Measurements from ENCODE around the gene MYO7B. TPM values are rescaled to one million over a fixed set of nuclear protein-coding genes. Genes with fewer than 3 reads are reported as not detected.

MYO7B gene
- total and polyA plus RNA-seq, 12 donors = 0.13 to 1.5 (median 0.32) TPM; not detected in 1

DNA sequence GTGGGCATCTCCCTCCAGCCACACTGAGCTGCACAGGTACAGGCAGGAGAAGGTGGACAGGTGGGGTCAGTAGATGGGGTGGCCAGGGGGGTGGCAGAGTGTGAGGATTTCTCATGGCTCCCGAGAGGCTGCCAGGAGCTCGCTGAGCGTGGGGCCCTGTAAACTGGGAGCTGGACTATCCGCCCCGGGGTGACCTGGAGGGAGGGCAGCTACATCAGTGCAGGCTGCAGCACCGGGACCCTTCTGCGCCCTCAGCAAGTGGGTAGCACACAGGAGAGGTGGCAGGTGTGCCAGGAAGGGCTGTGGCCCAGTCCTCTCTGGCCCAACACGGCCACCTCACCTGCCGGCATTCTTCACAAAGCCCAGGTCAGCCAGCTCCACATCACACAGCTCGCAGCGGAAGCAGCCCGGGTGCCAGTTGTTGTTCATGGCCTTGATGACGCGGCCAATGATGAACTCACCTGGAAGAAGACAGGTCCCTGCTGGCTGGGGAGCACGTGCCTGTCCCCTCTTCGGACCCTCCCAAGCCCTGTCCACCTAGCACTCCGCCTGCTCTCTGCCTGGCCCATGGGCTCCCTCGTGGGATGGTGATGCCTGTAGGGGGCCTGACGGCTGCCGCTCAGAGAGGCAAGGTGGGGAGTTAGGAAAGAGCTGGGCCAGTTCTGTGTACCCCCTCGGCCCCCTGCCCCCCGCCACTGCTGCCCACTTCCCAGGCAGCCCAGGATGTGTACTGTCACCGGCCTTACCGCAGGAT, 118.8 kb downstream of the MYO7B start:
- TF ChIP-seq, protein P1, sequence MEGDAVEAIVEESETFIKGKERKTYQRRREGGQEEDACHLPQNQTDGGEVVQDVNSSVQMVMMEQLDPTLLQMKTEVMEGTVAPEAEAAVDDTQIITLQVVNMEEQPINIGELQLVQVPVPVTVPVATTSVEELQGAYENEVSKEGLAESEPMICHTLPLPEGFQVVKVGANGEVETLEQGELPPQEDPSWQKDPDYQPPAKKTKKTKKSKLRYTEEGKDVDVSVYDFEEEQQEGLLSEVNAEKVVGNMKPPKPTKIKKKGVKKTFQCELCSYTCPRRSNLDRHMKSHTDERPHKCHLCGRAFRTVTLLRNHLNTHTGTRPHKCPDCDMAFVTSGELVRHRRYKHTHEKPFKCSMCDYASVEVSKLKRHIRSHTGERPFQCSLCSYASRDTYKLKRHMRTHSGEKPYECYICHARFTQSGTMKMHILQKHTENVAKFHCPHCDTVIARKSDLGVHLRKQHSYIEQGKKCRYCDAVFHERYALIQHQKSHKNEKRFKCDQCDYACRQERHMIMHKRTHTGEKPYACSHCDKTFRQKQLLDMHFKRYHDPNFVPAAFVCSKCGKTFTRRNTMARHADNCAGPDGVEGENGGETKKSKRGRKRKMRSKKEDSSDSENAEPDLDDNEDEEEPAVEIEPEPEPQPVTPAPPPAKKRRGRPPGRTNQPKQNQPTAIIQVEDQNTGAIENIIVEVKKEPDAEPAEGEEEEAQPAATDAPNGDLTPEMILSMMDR (IDR thresholded peaks at IDR 0.05) = no peak
- no peak for TF ChIP-seq POLR2A (IDR thresholded peaks at IDR 0.05)
- Histone ChIP-seq H3K36me3 (replicated peaks in 1 of 2) (no peaks in the 10 kb centered on the region), H3K4me1 (replicated peaks in 1 of 2) (peaks cover 0 to 4% of the 10 kb centered on the region in 2 donors), H3K4me3 (no peak overlapping the region), H3K27ac (no peak overlapping the region), H3K9me3 (replicated peaks in 1 of 3) (no peaks in the 10 kb centered on the region), H3K27me3 (no peaks in the 10 kb centered on the region)
- no peak for DNase-seq
- 75 to 92% (median 89%) methylated on average over 5 to 24 of the region's 24 CpGs for WGBS, 4 donors
- intact Hi-C loops (cut with DNase I) = no loop called here

DNA sequence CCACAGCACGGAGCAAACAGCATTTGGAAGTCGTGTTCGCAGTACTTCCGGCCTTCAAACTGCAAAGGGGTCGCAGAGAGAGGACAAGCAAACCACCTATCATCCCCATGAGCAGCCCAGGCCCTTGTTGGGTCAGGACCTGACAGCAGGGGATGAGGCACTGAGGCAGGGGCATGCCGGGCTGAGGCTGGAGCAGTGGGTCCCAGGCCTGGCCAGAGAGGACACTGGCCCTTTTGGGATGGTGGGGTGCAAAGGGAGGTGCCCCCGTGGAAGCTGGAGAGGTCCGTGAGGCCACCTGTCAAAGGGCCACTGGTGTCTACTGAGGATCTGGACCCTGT, 119.3 kb downstream of the MYO7B start:
- no peak overlapping the region for H3K27ac ChIP-seq
- TF ChIP-seq, protein P1 (IDR thresholded peaks at IDR 0.05) = no peak
- no peak for TF ChIP-seq POLR2A (IDR thresholded peaks at IDR 0.05)
- DNase-seq = no peak
- H3K4me3 ChIP-seq = no peak overlapping the region
- intact Hi-C loops (cut with DNase I) = no loop called here
- H3K9me3 ChIP-seq (replicated peaks in 1 of 3) = no peaks in the 10 kb centered on the region
- WGBS, 4 donors = 76 to 90% (median 86%) methylated on average over 8 of the region's 8 CpGs
- H3K27me3 ChIP-seq = no peaks in the 10 kb centered on the region
- no peaks in the 10 kb centered on the region for H3K36me3 ChIP-seq (replicated peaks in 1 of 2)
- no peaks in the 10 kb centered on the region for H3K4me1 ChIP-seq (replicated peaks in 1 of 2)

DNA sequence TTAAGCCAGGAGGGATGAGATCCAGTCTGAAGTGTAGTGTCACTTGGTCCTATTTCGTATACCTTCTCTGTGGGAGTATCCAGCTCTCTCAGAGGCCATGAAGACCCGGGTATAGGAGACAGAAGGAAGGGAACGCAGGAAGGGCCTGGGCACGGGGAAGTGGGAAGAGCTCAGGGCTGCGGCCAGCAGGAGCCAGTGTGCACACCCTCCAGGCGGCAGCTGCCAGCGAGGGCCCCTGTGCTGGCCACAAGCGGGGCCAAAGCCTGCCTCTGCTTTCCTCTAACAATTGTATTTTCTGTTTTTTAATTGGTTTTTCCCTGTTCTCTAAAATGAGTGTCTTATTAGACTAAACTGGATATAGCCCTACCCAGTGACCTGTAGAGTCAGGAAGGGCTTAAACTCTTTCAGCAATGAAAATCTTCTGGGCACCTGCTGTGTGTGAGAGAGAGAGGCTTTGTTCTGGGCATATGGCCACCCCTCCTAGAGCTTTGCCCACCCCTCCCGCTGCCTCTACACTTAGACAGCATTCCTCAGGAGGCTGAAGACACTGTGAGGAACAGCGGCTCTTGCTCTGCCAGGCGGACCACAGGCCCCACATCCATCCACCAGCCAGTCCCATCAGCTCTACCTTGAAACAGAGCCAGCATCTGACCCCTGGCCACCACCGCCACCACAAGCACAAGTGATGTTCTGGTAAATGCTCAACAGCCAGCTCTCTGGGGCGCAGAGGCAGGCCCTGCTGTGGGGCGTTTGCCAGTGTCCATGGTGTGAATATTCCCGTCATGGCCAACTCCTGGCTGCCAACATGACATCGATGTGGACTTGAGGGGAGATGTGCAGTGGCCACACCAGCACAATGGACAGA, 120.0 kb downstream of the MYO7B start:
- Histone ChIP-seq H3K36me3 (replicated peaks in 1 of 2) (no peaks in the 10 kb centered on the region), H3K27ac (peak overlapping the region in 1 of 5 donors; percentile 1), H3K4me1 (replicated peaks in 1 of 2) (no peaks in the 10 kb centered on the region), H3K9me3 (replicated peaks in 1 of 3) (no peaks in the 10 kb centered on the region), H3K27me3 (no peaks in the 10 kb centered on the region), H3K4me3 (no peak overlapping the region)
- TF ChIP-seq POLR2A (IDR thresholded peaks at IDR 0.05) = no peak
- TF ChIP-seq, protein P1 (IDR thresholded peaks at IDR 0.05) = no peak
- intact Hi-C loops (cut with DNase I) = no loop called here
- no peak for DNase-seq
- 77 to 90% (median 88%) methylated on average over 14 to 16 of the region's 16 CpGs for WGBS, 4 donors

DNA sequence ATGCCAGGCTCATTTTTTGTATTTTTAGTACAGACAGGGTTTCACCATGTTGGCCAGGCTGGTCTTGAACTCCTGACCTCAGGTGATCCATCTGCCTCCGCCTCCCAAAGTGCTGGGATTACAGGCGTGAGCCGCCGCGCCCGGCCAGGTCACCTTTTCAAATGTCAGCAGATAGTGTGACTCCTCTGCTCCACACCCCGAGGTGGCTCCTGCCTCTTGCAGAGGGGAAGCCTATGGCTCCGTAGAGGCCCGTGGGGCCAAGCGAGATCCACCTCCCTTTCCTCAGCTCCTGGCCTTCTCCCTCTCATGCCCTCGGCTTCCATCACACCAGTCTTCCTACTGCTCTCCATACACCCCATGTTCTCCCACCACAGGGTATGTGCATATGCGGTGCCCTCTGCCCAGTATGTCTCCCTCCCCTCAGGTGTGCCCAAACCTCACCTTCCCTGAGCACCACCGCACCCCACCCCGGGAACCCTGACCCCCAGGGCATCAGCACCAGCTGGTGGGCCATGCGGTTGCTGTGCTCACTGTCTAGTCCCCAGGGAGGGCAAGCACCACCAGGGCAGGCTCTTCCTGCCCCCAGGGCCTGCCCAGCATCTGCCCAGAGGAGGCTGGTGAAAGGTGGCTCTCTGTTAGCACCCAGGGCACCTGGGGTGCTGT, 121.2 kb downstream of the MYO7B start:
- peak overlapping the region in 1 of 5 donors; percentile 10 for H3K27ac ChIP-seq
- no peak for TF ChIP-seq POLR2A (IDR thresholded peaks at IDR 0.05)
- TF ChIP-seq, protein P1 (IDR thresholded peaks at IDR 0.05) = no peak
- H3K27me3 ChIP-seq = no peaks in the 10 kb centered on the region
- no peaks in the 10 kb centered on the region for H3K36me3 ChIP-seq (replicated peaks in 1 of 2)
- H3K9me3 ChIP-seq (replicated peaks in 1 of 3) = no peaks in the 10 kb centered on the region
- no peak for DNase-seq
- no peaks in the 10 kb centered on the region for H3K4me1 ChIP-seq (replicated peaks in 1 of 2)
- WGBS, 4 donors = 84 to 90% (median 86%) methylated on average over 12 to 15 of the region's 15 CpGs
- intact Hi-C loops (cut with DNase I) = no loop called here
- H3K4me3 ChIP-seq = no peak overlapping the region
